Left lung (tissue), 10 donors: ENCODE measurements around the gene EEPD1. TPM values are rescaled to one million over a fixed set of nuclear protein-coding genes. Genes with fewer than 3 reads are reported as not detected.
A peak's percentile ranks its signal among the peaks of the same experiment; 100 is the strongest.

Experiments
- ATAC-seq: fragments of 200-7000 bp; cut with Tn5 transposase; one replicate; pipeline ENCODE4 v1.9.1; 2020; ENCODE audit warnings: moderate library complexity
- DNase-seq, 4 donors: peaks; one replicate each; pipeline ENCODE4 v3.0.0-alpha.2; 2013 to 2020
- H3K27ac ChIP-seq, 2 donors: fragments of 200-600 bp; sonication (generic) in 1 of 2; one replicate each; pipeline versions ENCODE4 v1.5.0 to v1.8.0; 2020 to 2021
- H3K27me3 ChIP-seq, 2 donors: fragments of 200-600 bp; sonication (generic) in 1 of 2; one replicate each; pipeline versions ENCODE4 v1.5.0 to v1.8.0; 2020 to 2021
- H3K36me3 ChIP-seq, 2 donors: fragments of 200-600 bp; sonication (generic) in 1 of 2; one replicate each; pipeline versions ENCODE4 v1.5.0 to v1.8.0; 2020 to 2021
- H3K4me1 ChIP-seq, 2 donors: fragments of 200-600 bp; one replicate each; pipeline ENCODE4 v1.8.0; 2021
- H3K4me3 ChIP-seq, 2 donors: fragments of 200-600 bp; sonication (generic) in 1 of 2; one replicate each; pipeline versions ENCODE4 v1.5.0 to v1.8.0; 2020 to 2021; ENCODE audit warnings: mild to moderate bottlenecking in 1 of 2
- H3K9me3 ChIP-seq, 2 donors: fragments of 200-600 bp; sonication (generic) in 1 of 2; one replicate each; pipeline versions ENCODE4 v1.5.0 to v1.8.0; 2020 to 2021
- CTCF ChIP-seq, 2 donors: fragments of 200-600 bp; sonication (generic) in 1 of 2; IDR thresholded peaks; one replicate each; pipeline versions ENCODE4 v1.5.0 to v1.8.0; 2021; ENCODE audit warnings: antibody characterized with exemption in 2 of 2
- intact Hi-C, 2 donors: fragments of 100-400 bp; cut with DNase I; formaldehyde crosslinking; loops; one replicate each; pipeline versions ENCODE4 v1.11.2 to v1.14.2; 2022
- polyA plus RNA-seq, 6 donors: library from polyadenylated mRNA; unstranded; fragments of 120-200 nt; gene quantifications; one replicate each; pipeline ENCODE4 v1.2.1, GENCODE V29; 2013; ENCODE audit not compliant: insufficient read length in 6 of 6
- total RNA-seq, 2 donors: library from RNA; stranded (reverse); fragmentation: NEBNext Ultra II Directional; extraction: Animal tissue kit (Norgen Biotek cat#: 25700); gene quantifications; one replicate each; pipeline ENCODE4 v1.2.1, GENCODE V29; 2021
- donor health status: DM: no; HTN: yes; CAD: no.
- donor health status: DM: no; HTN: no; CAD: no.

EEPD1 gene
- total and polyA plus RNA-seq, 8 donors, result 7.8 to 22.8 (median 19.0) TPM

- peak overlapping the region in 1 of 2 donors; percentile 92 for H3K27ac ChIP-seq
Observed at GRCh38 chr7:36284456-36285090, 131.5 kb downstream of the EEPD1 start.

GRCh38 chr7:36285276-36285675 lies 132.2 kb downstream of the EEPD1 start:
- no peak for ATAC-seq
- no peak for TF ChIP-seq CTCF (IDR thresholded peaks at IDR 0.05)
- DNase-seq, result no peak
- Histone ChIP-seq H3K9me3 (no peaks in the 10 kb centered on the region), H3K27ac (peak overlapping the region in 1 of 2 donors; percentile 78), H3K27me3 (no peaks in the 10 kb centered on the region), H3K4me1 (peaks cover 6 to 87% of the 10 kb centered on the region in 2 donors), H3K4me3 (no peak overlapping the region), H3K36me3 (no peaks in the 10 kb centered on the region)
- intact Hi-C loops, result no loop called here

More at GRCh38 chr7:36284456-36285090, 131.5 kb downstream of the EEPD1 start:
- DNase-seq (peak in 1 of 4 donors; percentile 83), ATAC-seq (no peak)
- Histone ChIP-seq H3K9me3 (no peaks in the 10 kb centered on the region), H3K27me3 (no peaks in the 10 kb centered on the region), H3K4me1 (peaks cover 3 to 85% of the 10 kb centered on the region in 2 donors), H3K36me3 (no peaks in the 10 kb centered on the region), H3K4me3 (no peak overlapping the region)
- TF ChIP-seq CTCF (IDR thresholded peaks at IDR 0.05), result no peak
- intact Hi-C loops, result no loop called here

- no peaks in the 10 kb centered on the region for H3K36me3 ChIP-seq
- DNase-seq (no peak), ATAC-seq (no peak)
- H3K4me3 ChIP-seq, result no peak overlapping the region
- H3K4me1 ChIP-seq, result peaks cover 5 to 87% of the 10 kb centered on the region in 2 donors
- no peaks in the 10 kb centered on the region for H3K27me3 ChIP-seq
- no peaks in the 10 kb centered on the region for H3K9me3 ChIP-seq
- intact Hi-C loops, result no loop called here
- H3K27ac ChIP-seq, result peak overlapping the region in 1 of 2 donors; percentile 78
- no peak for TF ChIP-seq CTCF (IDR thresholded peaks at IDR 0.05)
Observed at GRCh38 chr7:36286226-36286625, 133.2 kb downstream of the EEPD1 start.

- ATAC-seq, result no peak
- no peaks in the 10 kb centered on the region for H3K9me3 ChIP-seq
- intact Hi-C loops, result no loop called here
- H3K4me1 ChIP-seq, result peaks cover 8 to 87% of the 10 kb centered on the region in 2 donors
- no peak overlapping the region for H3K4me3 ChIP-seq
- no peaks in the 10 kb centered on the region for H3K36me3 ChIP-seq
- DNase-seq, result no peak
- no peak for TF ChIP-seq CTCF (IDR thresholded peaks at IDR 0.05)
- H3K27ac ChIP-seq, result peak overlapping the region in 1 of 2 donors; percentile 78
- no peaks in the 10 kb centered on the region for H3K27me3 ChIP-seq
Observed at GRCh38 chr7:36286688-36287087, 133.6 kb downstream of the EEPD1 start.

- no peak for TF ChIP-seq CTCF (IDR thresholded peaks at IDR 0.05)
- Histone ChIP-seq H3K4me3 (no peak overlapping the region), H3K27me3 (no peaks in the 10 kb centered on the region), H3K36me3 (no peaks in the 10 kb centered on the region), H3K27ac (peak overlapping the region in 1 of 2 donors; percentile 78), H3K4me1 (peaks cover 8 to 87% of the 10 kb centered on the region in 2 donors), H3K9me3 (no peaks in the 10 kb centered on the region)
- DNase-seq, result no peak
- intact Hi-C loops, result no loop called here
- no peak for ATAC-seq
Observed at GRCh38 chr7:36287371-36288241, 134.6 kb downstream of the EEPD1 start.
